ENCODE results near the gene ME3.
"Not testable (repeated sequence)": the region's sequence is repeated elsewhere in the genome, so short reads cannot be mapped to it uniquely, and the experiment has no call there.

The ME3 gene

DNA sequence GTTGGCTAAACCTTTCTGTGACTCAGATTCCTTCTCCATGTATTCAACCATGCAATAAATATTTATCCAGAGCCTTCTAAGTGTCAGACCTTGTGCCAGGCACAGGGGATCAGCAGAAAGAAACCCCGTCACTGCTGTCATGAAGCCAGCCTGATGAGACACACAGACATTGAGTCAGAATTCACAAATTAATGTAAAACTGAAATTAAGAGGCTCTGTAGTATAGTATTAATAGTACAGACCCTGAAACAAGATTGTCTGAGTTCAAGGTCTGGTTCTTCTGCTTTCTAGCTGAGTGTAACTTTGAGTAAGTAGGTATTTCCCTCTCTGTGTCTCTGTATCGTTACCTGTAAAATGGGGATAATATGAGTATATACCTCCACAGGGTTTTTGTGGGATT lies 46.9 kb downstream of the ME3 start:
- Histone ChIP-seq H3K4me1 (ENCODE audit: control insufficient read depth, insufficient read depth, low read length, poor library complexity, severe bottlenecking) (no peaks in the 10 kb centered on the region), H3K36me3 (ENCODE audit: control insufficient read depth, insufficient read depth, low read length) (no peaks in the 10 kb centered on the region), H3K9me3 (ENCODE audit: control insufficient read depth, low read length) (no peaks in the 10 kb centered on the region), H3K27ac (ENCODE audit: insufficient read depth, low read length, poor library complexity, severe bottlenecking) (no peak overlapping the region), H3K27me3 (replicated peaks; ENCODE audit: control insufficient read depth, insufficient read depth, low read length, poor library complexity, severe bottlenecking) (no peaks in the 10 kb centered on the region), H3K4me3 (ENCODE audit: insufficient read depth, low read depth, low read length, poor library complexity, severe bottlenecking) (no peak overlapping the region)
- DNase-seq = no peak

DNA sequence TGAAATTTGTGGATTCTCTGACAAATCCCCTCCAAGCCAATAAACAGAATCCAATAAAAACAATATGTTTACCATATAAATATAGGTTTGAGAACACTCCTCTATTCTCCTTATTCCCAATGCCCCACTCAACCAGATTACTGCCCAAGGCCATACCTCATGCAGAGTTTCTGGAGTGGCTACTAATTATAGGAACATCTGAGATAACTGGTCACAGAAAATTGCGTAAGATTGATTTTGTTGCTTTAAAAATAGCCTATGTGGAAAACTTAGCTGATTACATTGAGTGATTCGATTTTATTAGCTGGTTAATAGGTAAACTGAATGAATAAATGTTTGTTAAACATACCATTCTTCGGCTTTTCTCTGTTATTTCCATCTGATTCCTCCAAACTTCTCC lies 48.0 kb downstream of the ME3 start:
- H3K4me3 ChIP-seq (ENCODE audit: insufficient read depth, low read depth, low read length, poor library complexity, severe bottlenecking) = no peak overlapping the region
- no peaks in the 10 kb centered on the region for H3K36me3 ChIP-seq (ENCODE audit: control insufficient read depth, insufficient read depth, low read length)
- no peaks in the 10 kb centered on the region for H3K9me3 ChIP-seq (ENCODE audit: control insufficient read depth, low read length)
- H3K27ac ChIP-seq (ENCODE audit: insufficient read depth, low read length, poor library complexity, severe bottlenecking) = no peak overlapping the region
- DNase-seq = no peak
- no peaks in the 10 kb centered on the region for H3K27me3 ChIP-seq (replicated peaks; ENCODE audit: control insufficient read depth, insufficient read depth, low read length, poor library complexity, severe bottlenecking)
- no peaks in the 10 kb centered on the region for H3K4me1 ChIP-seq (ENCODE audit: control insufficient read depth, insufficient read depth, low read length, poor library complexity, severe bottlenecking)

DNA sequence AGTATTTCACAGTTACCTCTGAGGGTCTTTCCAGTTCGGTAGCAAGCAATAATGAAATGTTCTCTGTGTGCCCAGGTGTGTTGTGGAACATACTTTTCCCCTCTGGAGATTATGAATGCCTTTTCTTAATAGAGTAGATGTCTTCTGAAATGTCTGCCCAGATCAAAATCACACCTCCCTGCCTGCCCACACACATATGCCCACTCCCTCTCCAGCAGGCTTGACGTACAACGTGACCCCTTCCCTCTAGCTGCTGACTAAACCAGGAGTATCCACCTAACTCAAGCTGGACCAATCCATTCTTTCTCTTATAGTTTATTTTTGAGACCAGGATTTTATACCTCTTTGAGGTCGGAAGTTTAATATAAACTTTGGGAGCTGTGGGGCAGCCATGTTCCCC lies 48.7 kb downstream of the ME3 start:
- Histone ChIP-seq H3K4me3 (ENCODE audit: insufficient read depth, low read depth, low read length, poor library complexity, severe bottlenecking) (no peak overlapping the region), H3K36me3 (ENCODE audit: control insufficient read depth, insufficient read depth, low read length) (no peaks in the 10 kb centered on the region), H3K27ac (ENCODE audit: insufficient read depth, low read length, poor library complexity, severe bottlenecking) (no peak overlapping the region), H3K27me3 (replicated peaks; ENCODE audit: control insufficient read depth, insufficient read depth, low read length, poor library complexity, severe bottlenecking) (no peaks in the 10 kb centered on the region), H3K4me1 (ENCODE audit: control insufficient read depth, insufficient read depth, low read length, poor library complexity, severe bottlenecking) (no peaks in the 10 kb centered on the region), H3K9me3 (ENCODE audit: control insufficient read depth, low read length) (no peaks in the 10 kb centered on the region)
- no peak for DNase-seq

DNA sequence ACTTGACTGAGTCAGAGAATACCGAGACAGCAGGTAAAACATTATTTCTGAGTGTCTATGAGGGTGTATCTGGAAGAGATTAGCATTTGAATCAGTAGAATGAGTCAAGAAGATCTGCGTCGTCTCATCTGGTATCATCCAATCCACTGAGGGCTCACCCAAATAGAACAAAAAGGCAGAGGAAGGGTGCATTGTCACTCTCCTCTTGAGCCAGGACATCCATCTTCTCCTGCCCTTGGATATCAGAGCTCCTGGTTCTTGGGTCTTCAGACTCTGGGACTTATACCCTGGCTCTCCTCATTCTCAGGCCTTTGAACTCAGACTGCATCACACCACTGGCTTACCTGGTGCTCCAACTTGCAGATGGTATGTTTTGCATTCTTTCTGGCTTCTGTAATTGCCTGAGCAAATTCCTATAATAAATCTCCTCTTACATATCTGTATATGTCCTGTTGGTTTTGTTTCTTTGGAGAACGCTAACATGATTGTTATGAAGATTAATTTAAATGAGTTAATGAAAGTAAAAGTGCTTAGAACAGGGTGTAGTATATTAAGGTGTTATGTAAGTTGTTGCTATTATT lies 49.3 kb downstream of the ME3 start:
- Histone ChIP-seq H3K27me3 (replicated peaks; ENCODE audit: control insufficient read depth, insufficient read depth, low read length, poor library complexity, severe bottlenecking) (no peaks in the 10 kb centered on the region), H3K36me3 (ENCODE audit: control insufficient read depth, insufficient read depth, low read length) (no peaks in the 10 kb centered on the region), H3K4me3 (ENCODE audit: insufficient read depth, low read depth, low read length, poor library complexity, severe bottlenecking) (no peak overlapping the region), H3K9me3 (ENCODE audit: control insufficient read depth, low read length) (no peaks in the 10 kb centered on the region), H3K4me1 (ENCODE audit: control insufficient read depth, insufficient read depth, low read length, poor library complexity, severe bottlenecking) (no peaks in the 10 kb centered on the region), H3K27ac (ENCODE audit: insufficient read depth, low read length, poor library complexity, severe bottlenecking) (no peak overlapping the region)
- DNase-seq = no peak

DNA sequence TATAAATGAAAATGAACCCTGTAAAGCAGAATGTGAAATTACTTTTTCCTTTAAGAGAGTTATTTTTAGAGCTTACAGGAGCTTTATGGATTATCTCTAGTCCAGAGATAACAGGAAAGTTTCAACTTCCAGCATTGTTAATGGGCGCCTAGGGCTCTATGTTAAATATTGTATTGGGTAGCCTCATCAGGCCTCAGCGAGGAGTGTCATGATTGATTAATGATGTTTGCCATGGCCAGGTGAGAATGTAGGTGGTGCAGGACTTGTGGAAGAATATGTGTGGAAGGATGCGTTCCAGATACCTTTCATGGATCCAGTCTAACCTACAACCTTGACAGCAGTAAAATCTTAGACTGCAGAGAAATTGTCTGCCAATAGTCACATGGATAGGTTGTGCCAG lies 50.6 kb downstream of the ME3 start:
- Histone ChIP-seq H3K27ac (ENCODE audit: insufficient read depth, low read length, poor library complexity, severe bottlenecking) (no peak overlapping the region), H3K4me1 (ENCODE audit: control insufficient read depth, insufficient read depth, low read length, poor library complexity, severe bottlenecking) (no peaks in the 10 kb centered on the region), H3K4me3 (ENCODE audit: insufficient read depth, low read depth, low read length, poor library complexity, severe bottlenecking) (no peak overlapping the region), H3K9me3 (ENCODE audit: control insufficient read depth, low read length) (no peaks in the 10 kb centered on the region), H3K36me3 (ENCODE audit: control insufficient read depth, insufficient read depth, low read length) (no peaks in the 10 kb centered on the region), H3K27me3 (replicated peaks; ENCODE audit: control insufficient read depth, insufficient read depth, low read length, poor library complexity, severe bottlenecking) (no peaks in the 10 kb centered on the region)
- no peak for DNase-seq

DNA sequence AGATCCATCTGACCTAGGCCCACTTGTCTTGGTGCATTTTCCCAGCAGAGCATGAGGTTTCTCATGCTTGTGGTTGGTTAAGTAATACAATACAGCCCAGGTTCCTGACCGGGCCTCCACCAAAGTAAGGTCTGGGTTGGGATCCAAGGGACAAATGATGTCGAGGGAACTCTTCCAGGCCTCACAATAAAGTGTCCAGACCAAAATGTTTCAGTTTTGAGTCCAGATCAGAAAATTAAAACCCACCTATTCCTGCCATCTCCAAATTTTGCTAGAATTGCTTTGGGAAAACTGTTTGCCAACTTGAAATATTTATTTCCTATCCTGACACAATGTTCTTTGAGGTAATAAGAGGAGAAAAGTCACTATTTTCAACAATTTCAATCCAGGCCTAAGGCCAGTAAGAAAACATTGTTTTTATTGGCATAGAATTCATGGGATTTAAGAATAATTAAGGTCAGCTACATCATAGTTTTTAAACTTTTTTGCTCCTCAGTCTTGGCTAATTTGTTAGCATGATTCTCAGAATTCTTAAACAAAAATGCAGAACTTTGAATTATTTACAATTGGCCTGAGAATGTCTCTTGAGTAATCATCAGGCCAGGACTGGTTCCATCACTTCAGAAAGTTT lies 51.4 kb downstream of the ME3 start:
- Histone ChIP-seq H3K9me3 (ENCODE audit: control insufficient read depth, low read length) (no peaks in the 10 kb centered on the region), H3K27ac (ENCODE audit: insufficient read depth, low read length, poor library complexity, severe bottlenecking) (no peak overlapping the region), H3K36me3 (ENCODE audit: control insufficient read depth, insufficient read depth, low read length) (no peaks in the 10 kb centered on the region), H3K4me1 (ENCODE audit: control insufficient read depth, insufficient read depth, low read length, poor library complexity, severe bottlenecking) (no peaks in the 10 kb centered on the region), H3K27me3 (replicated peaks; ENCODE audit: control insufficient read depth, insufficient read depth, low read length, poor library complexity, severe bottlenecking) (no peaks in the 10 kb centered on the region), H3K4me3 (ENCODE audit: insufficient read depth, low read depth, low read length, poor library complexity, severe bottlenecking) (no peak overlapping the region)
- no peak for DNase-seq

DNA sequence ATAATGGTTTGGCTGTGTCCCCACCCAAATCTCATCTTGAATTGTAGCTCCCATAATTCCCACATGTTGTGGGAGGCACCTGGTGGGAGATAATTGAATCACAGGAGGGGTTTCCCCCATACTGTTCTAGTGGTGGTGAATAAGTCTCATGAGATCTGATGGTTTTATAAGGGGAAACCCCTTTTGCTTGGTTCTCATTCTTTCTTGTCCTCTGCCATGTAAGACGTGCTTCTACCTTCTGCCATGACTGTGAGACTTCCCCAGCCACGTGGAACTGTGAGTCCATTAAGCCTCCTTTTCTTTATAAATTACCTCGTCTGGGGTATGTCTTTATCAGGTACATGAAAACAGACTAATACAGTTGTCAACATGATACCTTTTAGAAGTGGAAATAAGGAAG lies 53.0 kb downstream of the ME3 start:
- H3K36me3 ChIP-seq (ENCODE audit: control insufficient read depth, insufficient read depth, low read length); H3K9me3 ChIP-seq (ENCODE audit: control insufficient read depth, low read length); H3K4me1 ChIP-seq (ENCODE audit: control insufficient read depth, insufficient read depth, low read length, poor library complexity, severe bottlenecking); DNase-seq; H3K4me3 ChIP-seq (ENCODE audit: insufficient read depth, low read depth, low read length, poor library complexity, severe bottlenecking); H3K27me3 ChIP-seq (replicated peaks; ENCODE audit: control insufficient read depth, insufficient read depth, low read length, poor library complexity, severe bottlenecking); H3K27ac ChIP-seq (ENCODE audit: insufficient read depth, low read length, poor library complexity, severe bottlenecking): not testable (repeated sequence)

DNA sequence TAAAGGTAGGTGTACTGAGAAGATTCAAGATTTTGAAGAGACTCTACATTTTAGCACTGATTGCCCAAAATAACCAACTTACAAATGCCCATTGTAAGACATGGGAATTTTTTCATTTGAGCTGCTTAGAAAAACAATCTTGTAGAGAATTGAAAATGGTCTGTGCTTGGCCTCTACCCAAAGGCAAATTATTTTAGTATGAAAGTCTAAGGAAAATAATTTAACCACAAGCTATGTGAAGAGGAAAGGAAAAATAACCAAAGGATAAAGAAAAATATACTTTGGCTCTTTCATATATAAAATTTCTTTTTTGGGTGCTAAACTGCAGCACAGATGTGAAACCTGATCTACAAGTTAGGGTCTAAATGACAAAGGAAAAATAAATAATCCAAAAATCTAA lies 54.9 kb downstream of the ME3 start:
- no peak overlapping the region for H3K27ac ChIP-seq (ENCODE audit: insufficient read depth, low read length, poor library complexity, severe bottlenecking)

DNA sequence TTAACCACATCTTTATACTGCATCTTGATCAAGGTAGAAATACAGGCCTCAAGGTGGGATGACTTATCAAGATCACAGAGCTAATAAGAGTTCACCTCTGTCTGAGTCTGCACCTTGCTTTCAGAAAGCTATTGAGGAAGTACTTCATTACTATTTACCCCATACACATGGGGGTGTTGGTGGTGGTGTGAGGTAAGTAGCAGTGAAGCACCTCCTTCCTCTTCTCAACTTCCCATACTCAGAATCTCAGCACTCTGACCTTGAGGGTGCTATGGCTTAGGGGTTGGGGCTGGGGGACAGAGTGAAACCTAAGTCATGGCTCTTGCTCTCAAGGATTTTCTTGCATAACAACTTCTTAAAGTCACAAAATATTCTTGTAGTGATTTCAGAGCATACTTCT lies 56.9 kb downstream of the ME3 start:
- H3K36me3 ChIP-seq (ENCODE audit: control insufficient read depth, insufficient read depth, low read length) = no peaks in the 10 kb centered on the region
- no peak for DNase-seq

More for the DNA sequence above, 54.9 kb downstream of the ME3 start:
- no peak overlapping the region for H3K4me3 ChIP-seq (ENCODE audit: insufficient read depth, low read depth, low read length, poor library complexity, severe bottlenecking)
- H3K36me3 ChIP-seq (ENCODE audit: control insufficient read depth, insufficient read depth, low read length) = no peaks in the 10 kb centered on the region
- no peaks in the 10 kb centered on the region for H3K4me1 ChIP-seq (ENCODE audit: control insufficient read depth, insufficient read depth, low read length, poor library complexity, severe bottlenecking)
- H3K9me3 ChIP-seq (ENCODE audit: control insufficient read depth, low read length) = no peaks in the 10 kb centered on the region
- DNase-seq = no peak
- H3K27me3 ChIP-seq (replicated peaks; ENCODE audit: control insufficient read depth, insufficient read depth, low read length, poor library complexity, severe bottlenecking) = no peaks in the 10 kb centered on the region

DNA sequence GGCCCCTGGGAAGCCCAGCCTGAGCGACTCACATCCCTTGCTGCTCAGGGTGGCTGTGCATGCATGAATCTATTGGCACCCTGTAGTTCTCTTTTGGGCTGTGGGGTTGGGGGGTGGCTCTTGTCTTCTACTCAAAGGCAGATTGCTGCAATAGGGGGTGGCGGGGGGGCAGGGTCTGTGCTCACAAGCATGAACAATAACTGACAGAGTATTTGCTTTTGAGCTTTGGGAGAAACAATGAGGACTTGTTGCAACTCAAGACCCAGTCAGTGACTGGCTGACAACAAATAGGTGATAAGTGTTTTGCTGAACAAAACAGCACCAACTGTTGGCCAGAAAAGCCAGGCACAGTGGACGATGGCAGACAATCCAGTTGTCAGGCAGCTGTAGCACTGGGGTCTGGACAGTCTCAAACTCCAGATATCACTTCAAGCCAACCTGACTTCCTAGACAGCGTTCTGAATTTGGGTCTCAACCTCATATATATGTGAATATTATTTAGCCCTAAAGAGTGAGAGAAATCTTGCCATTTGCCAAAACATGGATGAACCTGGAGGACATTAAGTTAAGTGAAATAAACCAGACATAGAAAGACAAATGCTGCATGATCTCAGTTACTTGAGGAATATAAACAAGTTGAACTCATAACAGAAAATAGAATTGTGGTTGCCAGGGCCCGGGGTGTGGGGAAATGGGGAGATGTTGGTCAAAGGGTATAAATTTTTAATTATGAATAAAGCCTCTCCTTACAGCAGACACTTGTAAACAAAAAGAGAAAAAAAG lies 61.7 kb downstream of the ME3 start:
- Histone ChIP-seq H3K27ac (ENCODE audit: insufficient read depth, low read length, poor library complexity, severe bottlenecking) (no peak overlapping the region), H3K36me3 (ENCODE audit: control insufficient read depth, insufficient read depth, low read length) (no peaks in the 10 kb centered on the region), H3K4me3 (ENCODE audit: insufficient read depth, low read depth, low read length, poor library complexity, severe bottlenecking) (no peak overlapping the region), H3K9me3 (ENCODE audit: control insufficient read depth, low read length) (no peaks in the 10 kb centered on the region), H3K27me3 (replicated peaks; ENCODE audit: control insufficient read depth, insufficient read depth, low read length, poor library complexity, severe bottlenecking) (no peaks in the 10 kb centered on the region), H3K4me1 (ENCODE audit: control insufficient read depth, insufficient read depth, low read length, poor library complexity, severe bottlenecking) (no peaks in the 10 kb centered on the region)
- no peak for DNase-seq

More for the DNA sequence above, 56.9 kb downstream of the ME3 start:
- Histone ChIP-seq H3K27me3 (replicated peaks; ENCODE audit: control insufficient read depth, insufficient read depth, low read length, poor library complexity, severe bottlenecking) (no peaks in the 10 kb centered on the region), H3K4me1 (ENCODE audit: control insufficient read depth, insufficient read depth, low read length, poor library complexity, severe bottlenecking) (no peaks in the 10 kb centered on the region), H3K9me3 (ENCODE audit: control insufficient read depth, low read length) (no peaks in the 10 kb centered on the region), H3K4me3 (ENCODE audit: insufficient read depth, low read depth, low read length, poor library complexity, severe bottlenecking) (no peak overlapping the region), H3K27ac (ENCODE audit: insufficient read depth, low read length, poor library complexity, severe bottlenecking) (no peak overlapping the region)
